ENCODE data around the gene TAL1. TPM values are rescaled to one million over a fixed set of nuclear protein-coding genes. Genes with fewer than 3 reads are reported as not detected.

The TAL1 gene
- total and polyA plus RNA-seq, 2 of the 13 experiments (the other 11 are each of a cell fraction or from before 2014, with no cell fraction given), result 0.05 TPM; not detected in 1

GRCh38 chr1:47179017-47179987 is 52.7 kb downstream of the TAL1 start (continued):
- TF ChIP-seq PAXIP1 (CRISPR knock-in tag; conservative IDR thresholded peaks at IDR 0.05), result 0 out of 2 replicates have a peak, but pooled peaks have one; percentile 43
- TF ChIP-seq HMGXB4 (CRISPR knock-in tag; IDR thresholded peaks at IDR 0.05; ENCODE audit: borderline replicate concordance in 1 of 2, low read depth in 1 of 2), result peak; percentile 88 to 89; a peak in 3 of 4 replicates
- TF ChIP-seq NFKBIZ (CRISPR knock-in tag; IDR thresholded peaks at IDR 0.05), result 0 out of 2 replicates have a peak, but pooled peaks have one; percentile 51
- 0 out of 2 replicates have a peak, but pooled peaks have one; percentile 38 for TF ChIP-seq ZNF567 (CRISPR knock-in tag; IDR thresholded peaks at IDR 0.05; ENCODE audit: borderline replicate concordance)
- TF ChIP-seq YEATS4 (CRISPR knock-in tag; IDR thresholded peaks at IDR 0.05; ENCODE audit: borderline replicate concordance), result 0 out of 2 replicates have a peak, but pooled peaks have one; percentile 36
- TF ChIP-seq SOX6 (IDR thresholded peaks at IDR 0.05), result no peak
- TF ChIP-seq SOX6 (CRISPR knock-in tag; IDR thresholded peaks at IDR 0.05), result peak; percentile 50; the same call in 1 of the 2 replicates
- TF ChIP-seq CBX5 (CRISPR knock-in tag; IDR thresholded peaks at IDR 0.05; ENCODE audit: borderline replicate concordance), result peak; percentile 63; the same call in 1 of the 2 replicates
- TF ChIP-seq ZMYM3 (CRISPR knock-in tag; IDR thresholded peaks at IDR 0.05), result peak; percentile 20; the same call in 1 of the 2 replicates
- TF ChIP-seq ZNF343 (CRISPR knock-in tag; IDR thresholded peaks at IDR 0.05), result 0 out of 2 replicates have a peak, but pooled peaks have one; percentile 46
- peak; percentile 58; the same call in 1 of the 2 replicates for TF ChIP-seq YEATS2 (CRISPR knock-in tag; IDR thresholded peaks at IDR 0.05; ENCODE audit: borderline replicate concordance)
- TF ChIP-seq GABPB1 (CRISPR knock-in tag; IDR thresholded peaks at IDR 0.05), result peak; percentile 89
- peak; percentile 88 for TF ChIP-seq ELF1 (CRISPR knock-in tag; IDR thresholded peaks at IDR 0.05)
- TF ChIP-seq ZNF331 (CRISPR knock-in tag; IDR thresholded peaks at IDR 0.05), result peak; percentile 80; the same call in 1 of the 2 replicates
- TF ChIP-seq SMAD3 (CRISPR knock-in tag; IDR thresholded peaks at IDR 0.05), result peak; percentile 67; the same call in 1 of the 2 replicates
- TF ChIP-seq TFDP1 (CRISPR knock-in tag; IDR thresholded peaks at IDR 0.05; ENCODE audit: borderline replicate concordance), result peak; percentile 22; the same call in 1 of the 2 replicates
- TF ChIP-seq ZNF652 (CRISPR knock-in tag; IDR thresholded peaks at IDR 0.05; ENCODE audit: borderline replicate concordance, low read depth), result no peak
- TF ChIP-seq ZFP82 (CRISPR knock-in tag; IDR thresholded peaks at IDR 0.05; ENCODE audit: borderline replicate concordance), result no peak
- TF ChIP-seq PITX1 (CRISPR knock-in tag; IDR thresholded peaks at IDR 0.05), result peak; percentile 39; the same call in 1 of the 2 replicates
- TF ChIP-seq DNMT3B (CRISPR knock-in tag; conservative IDR thresholded peaks at IDR 0.05), result 0 out of 2 replicates have a peak, but pooled peaks have one; percentile 43
- no peak for TF ChIP-seq BRCA1 (CRISPR knock-in tag; IDR thresholded peaks at IDR 0.05)
- TF ChIP-seq NKX3-1 (CRISPR knock-in tag; IDR thresholded peaks at IDR 0.05), result no peak
